22Rv1 (cell line): ENCODE results near the gene USP32.

Experiments
- ZFX ChIP-seq: fragments of 450-650 bp; IDR thresholded peaks from 2 replicates; pipeline ENCODE4 v1.6.1; 2017; ENCODE audit warnings: antibody characterized with exemption, borderline replicate concordance
- TF ChIP-seq, protein P1 (sequence below): fragments of 450-650 bp; IDR thresholded peaks from 2 replicates; pipeline ENCODE4 v1.5.1; 2017; ENCODE audit warnings: mild to moderate bottlenecking

DNA sequence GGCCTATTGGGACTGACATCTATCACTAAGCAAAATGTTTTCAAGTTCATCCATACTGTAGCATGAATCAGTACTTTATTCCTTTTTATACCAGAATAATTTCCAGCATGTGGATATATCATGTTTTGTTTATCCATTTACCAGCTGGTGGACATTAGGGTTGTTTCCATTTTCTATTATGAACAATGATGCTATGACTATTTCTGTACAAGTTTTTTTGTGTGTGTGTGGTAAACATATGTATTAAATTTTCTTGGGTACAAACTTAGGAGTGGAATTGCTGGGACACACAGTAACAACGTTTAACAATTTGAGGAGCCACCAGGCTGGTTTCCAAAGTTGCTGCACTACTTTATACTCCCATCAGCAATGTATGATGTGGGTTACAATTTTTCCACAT is 91.0 kb downstream of the USP32 start:
- TF ChIP-seq, protein P1, sequence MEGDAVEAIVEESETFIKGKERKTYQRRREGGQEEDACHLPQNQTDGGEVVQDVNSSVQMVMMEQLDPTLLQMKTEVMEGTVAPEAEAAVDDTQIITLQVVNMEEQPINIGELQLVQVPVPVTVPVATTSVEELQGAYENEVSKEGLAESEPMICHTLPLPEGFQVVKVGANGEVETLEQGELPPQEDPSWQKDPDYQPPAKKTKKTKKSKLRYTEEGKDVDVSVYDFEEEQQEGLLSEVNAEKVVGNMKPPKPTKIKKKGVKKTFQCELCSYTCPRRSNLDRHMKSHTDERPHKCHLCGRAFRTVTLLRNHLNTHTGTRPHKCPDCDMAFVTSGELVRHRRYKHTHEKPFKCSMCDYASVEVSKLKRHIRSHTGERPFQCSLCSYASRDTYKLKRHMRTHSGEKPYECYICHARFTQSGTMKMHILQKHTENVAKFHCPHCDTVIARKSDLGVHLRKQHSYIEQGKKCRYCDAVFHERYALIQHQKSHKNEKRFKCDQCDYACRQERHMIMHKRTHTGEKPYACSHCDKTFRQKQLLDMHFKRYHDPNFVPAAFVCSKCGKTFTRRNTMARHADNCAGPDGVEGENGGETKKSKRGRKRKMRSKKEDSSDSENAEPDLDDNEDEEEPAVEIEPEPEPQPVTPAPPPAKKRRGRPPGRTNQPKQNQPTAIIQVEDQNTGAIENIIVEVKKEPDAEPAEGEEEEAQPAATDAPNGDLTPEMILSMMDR: no peak
- no peak for TF ChIP-seq ZFX
